Activated CD4-positive, alpha-beta T cell treated with anti-CD3 and anti-CD28 coated beads for 4 hours (primary cell): ENCODE measurements around the gene RUNDC3A.

Experiments
- DNase-seq, 2 donors: peaks; one replicate each; pipeline ENCODE4 v3.0.0-alpha.2; 2020

Gene RUNDC3A

DNA sequence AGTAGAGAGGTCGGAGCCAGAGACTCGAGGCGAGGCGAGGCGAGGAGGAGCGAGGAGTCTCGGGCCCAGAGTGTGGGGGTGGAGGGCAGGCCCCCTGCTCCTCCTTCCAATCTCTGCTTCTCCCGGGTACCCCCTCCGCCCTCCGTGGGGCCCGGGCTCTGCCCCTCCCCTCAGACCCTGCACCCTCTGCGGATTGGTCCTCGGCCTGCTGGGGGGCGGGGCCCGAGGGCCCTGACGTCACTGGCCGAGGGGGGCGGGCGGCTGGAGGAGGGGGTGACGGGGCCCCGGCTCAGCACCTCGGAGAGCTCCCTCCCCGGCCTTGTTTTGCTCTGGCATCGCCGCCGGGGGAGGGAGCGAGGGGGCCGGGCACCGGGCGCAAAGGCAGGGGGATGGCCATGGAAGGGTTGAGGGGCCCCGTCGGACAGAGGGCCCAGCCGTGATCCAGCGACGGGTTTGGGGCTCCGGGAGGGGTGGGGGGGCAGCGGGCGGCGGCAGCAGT is at the start of gene RUNDC3A:
TSS of gene RUNDC3A (plus strand) at position 282 of the 499 bp plus-strand sequence. CDS start 232 bp downstream, outside the sequence.
- peak; percentile 79 to 80 for DNase-seq

GRCh38 chr17:44258811-44259351 is 49.5 kb upstream of the RUNDC3A start:
- DNase-seq: no peak

GRCh38 chr17:44260296-44260695 is 48.1 kb upstream of the RUNDC3A start:
- DNase-seq: no peak

DNA sequence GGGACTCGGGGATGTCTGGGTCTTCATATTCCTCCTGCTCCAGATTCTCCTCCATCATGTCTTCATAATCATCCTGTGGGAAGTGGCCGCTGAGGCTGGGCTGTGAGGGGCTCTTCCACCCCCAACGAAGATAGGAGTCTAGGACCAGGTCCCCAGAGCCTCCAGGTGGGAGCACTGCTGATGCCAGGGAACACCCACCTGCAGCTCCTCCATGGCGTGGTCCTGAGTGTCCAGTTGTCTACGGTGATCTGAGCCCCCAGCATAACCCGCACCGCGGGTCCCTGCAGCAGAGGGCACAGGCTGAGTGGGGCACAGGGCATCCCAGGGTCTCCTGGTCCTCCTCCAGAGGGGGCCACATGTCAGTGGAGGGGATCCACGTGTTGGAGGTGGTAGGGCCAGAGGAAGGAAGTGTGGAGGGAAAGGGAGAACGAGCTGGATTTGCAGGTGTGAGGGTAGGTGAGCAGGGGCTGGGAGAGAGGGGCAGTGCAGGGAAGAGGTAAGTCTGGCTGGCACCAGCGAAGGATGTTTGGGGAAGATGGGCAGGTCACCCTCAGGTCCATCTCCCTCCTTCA is 45.7 kb upstream of the RUNDC3A start:
- DNase-seq: no peak

GRCh38 chr17:44263345-44263902 is 45.0 kb upstream of the RUNDC3A start:
- no peak for DNase-seq

GRCh38 chr17:44266402-44267164 is 41.8 kb upstream of the RUNDC3A start:
- DNase-seq: no peak

DNA sequence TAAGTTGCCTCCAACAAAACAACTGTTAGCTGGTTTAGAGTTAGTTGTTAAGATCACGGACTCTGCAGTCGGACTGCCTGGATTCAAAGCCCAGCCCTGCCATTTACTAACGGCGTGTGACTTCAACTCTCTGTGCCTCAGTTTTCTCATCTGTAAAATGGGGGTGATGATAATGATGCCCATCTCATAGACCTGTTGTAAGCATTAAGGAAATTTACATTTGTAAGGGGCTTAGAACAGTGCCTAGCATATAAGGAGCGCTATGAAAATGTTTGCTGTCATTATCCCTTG is 41.3 kb upstream of the RUNDC3A start:
- no peak for DNase-seq

- no peak for DNase-seq
Measured at GRCh38 chr17:44267818-44268490, 40.4 kb upstream of the RUNDC3A start, which contains the start of gene SLC4A1. Gene SLC4A1 (minus strand): TSS chr17:44268135. CDS start chr17:44262866, 5,269 bp downstream.

DNA sequence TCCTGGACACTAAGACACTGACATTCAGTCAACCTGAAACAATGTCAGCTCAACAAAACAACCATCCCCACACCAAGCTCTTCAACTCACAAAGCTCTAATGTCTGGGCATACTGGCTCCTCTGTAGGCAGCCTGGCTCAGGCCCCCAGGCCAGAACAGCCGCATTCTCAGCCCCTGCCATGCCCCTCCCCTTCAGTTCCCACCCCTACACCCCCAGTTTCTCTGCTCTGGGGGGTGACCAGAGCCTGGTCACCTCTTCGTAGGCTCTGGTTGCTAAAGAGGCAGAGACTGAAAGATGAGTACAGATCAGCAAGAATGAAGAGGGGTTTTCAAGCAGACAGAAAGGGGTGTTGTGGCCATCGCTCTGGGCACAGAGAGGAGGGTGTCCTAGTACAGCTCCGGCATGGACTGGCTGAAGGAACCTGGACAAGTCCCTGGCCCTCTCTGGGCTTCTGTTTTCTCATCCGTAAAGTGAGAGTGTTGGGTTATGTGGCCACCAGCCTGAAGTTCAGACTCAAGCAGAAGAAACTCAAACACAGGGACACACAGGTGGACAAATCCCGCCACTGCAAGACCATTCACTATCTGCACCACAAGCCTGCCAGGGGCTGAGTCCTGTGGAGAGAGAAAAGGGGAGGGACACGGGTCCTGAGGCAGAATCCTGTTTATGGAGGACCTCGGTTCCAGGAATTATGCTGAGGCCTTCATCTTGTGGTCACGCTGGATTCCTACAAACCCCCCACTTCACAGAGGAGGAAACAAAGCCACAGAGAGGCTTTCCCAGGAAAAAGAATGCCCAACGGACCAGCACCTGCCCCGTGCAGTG is 39.5 kb upstream of the RUNDC3A start:
- no peak for DNase-seq

GRCh38 chr17:44269535-44270240 is 38.7 kb upstream of the RUNDC3A start:
- no peak for DNase-seq

- no peak for DNase-seq
Measured at GRCh38 chr17:44272321-44272951, 36.0 kb upstream of the RUNDC3A start.

DNA sequence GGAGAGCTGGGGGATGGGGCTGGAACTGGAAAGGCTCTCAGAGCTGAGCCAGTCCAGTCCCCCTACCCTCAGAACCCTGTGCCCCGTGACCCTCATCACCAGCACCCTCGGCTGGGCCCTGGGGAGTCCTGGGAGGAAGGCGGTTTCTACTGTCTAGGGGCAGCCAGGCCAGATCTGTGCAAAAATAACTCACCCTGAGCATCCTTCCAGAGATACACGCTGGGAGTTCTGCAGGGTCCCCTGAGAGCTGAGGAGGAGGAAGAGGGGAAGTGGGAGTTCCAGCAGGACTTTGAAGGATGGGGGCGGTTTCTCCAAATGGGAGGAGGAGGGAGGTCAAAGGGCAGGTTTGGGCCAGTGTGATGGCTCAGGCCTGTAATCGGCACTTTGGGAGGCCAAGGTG is 35.4 kb upstream of the RUNDC3A start:
- no peak for DNase-seq

GRCh38 chr17:44273607-44274006 is 34.8 kb upstream of the RUNDC3A start:
- no peak for DNase-seq

DNA sequence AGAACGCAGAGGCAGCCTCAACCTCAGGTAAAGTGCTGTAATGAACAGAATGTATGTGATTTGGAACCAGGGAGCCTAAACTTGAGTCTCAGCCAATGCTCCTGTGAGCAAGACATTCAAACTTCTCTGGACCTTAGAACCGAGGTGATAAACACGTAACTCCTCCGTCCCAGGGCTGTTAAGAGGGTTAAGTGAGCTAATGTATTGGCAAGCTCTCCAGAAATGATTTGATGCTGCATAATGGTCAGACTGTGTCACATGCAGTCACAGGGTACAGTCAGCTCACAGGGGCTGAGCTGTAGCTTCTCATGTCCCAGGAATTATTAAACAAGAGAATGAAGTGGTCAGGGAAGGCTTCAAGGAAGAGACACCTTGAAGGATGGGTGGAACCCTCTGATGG is 30.4 kb upstream of the RUNDC3A start:
- DNase-seq: no peak

DNA sequence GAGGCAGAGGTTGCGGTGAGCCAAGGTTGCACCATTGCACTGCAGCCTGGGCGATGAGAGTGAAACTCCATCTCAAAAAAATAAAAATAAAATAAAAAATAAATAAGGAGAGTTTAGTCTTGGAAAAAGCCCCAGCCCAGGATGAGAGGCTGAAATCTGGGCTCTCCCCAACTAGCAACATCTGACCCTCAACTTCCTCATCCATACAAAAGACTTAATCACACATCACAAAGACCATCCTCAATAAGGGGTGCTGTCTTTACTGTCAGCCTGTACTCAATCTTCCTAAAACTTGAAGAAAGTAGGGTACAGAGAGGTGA is 29.1 kb upstream of the RUNDC3A start:
- no peak for DNase-seq

- DNase-seq: no peak
Measured at GRCh38 chr17:44279666-44280391, 28.6 kb upstream of the RUNDC3A start.

DNA sequence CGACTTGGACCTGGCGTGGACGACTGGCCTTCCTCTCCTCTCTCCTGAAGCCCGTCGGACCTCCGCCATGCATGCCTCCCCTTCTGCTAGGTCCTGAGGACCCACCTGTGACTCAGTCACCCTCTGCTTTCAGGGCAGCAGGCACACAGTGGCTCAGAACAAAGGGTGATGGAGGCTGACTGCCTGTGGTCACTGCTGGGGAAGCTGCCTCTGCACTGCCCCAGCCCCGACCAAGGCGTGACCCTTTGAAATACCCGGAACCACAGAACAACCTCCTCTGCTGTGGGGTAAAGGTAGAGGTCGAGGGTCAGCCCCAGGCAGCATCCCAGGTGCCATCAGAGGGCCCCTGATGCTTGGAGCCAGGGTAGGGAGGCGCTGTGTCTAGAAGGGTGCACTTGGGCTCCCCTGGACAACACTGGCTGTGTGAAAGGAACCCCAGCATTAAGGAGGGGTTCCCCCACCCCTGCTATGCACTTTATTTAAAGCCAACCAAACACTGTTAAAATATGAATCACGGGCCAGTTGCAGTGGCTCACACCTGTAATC is 27.9 kb upstream of the RUNDC3A start:
- no peak for DNase-seq

DNA sequence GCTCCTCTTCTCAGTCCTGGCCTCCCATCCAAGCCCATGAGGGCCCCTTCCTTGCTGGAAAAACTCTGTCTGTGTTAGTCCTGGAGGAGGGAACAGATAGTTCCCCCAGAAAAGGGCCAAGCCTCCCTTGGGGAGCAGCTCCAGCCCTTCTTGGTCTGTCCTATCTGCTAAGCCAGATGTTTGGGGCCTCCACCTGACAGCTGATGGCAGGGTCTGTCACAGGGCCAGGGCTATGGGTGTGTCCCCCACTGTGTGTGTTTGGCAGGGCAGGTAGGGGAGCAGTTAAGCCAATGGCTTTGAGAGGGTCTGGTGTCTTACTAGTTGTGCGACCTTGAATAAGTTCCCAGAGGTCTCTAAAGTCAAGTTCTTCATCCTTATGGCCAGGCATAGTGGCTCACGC is 26.8 kb upstream of the RUNDC3A start:
- DNase-seq: no peak

DNA sequence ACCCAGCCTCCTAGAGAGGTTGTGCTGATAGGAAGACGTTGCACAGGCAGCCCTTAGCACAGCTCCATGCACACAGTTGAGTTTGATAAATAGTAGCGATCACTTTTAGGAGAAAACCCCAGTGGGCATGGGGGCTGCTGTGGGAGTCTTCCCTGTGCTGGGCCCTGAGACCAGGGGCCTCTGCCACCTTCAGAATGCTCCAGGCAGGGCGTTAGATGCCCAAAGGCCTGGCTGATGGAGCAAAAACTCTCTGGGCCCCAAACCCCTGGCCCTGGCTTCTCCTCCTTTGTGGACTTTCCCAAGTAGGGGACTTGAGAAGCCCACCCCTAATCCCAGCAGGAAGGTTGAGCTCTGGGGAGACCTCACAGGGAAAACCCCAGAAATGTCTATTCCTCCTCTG is 26.1 kb upstream of the RUNDC3A start:
- DNase-seq: no peak

DNA sequence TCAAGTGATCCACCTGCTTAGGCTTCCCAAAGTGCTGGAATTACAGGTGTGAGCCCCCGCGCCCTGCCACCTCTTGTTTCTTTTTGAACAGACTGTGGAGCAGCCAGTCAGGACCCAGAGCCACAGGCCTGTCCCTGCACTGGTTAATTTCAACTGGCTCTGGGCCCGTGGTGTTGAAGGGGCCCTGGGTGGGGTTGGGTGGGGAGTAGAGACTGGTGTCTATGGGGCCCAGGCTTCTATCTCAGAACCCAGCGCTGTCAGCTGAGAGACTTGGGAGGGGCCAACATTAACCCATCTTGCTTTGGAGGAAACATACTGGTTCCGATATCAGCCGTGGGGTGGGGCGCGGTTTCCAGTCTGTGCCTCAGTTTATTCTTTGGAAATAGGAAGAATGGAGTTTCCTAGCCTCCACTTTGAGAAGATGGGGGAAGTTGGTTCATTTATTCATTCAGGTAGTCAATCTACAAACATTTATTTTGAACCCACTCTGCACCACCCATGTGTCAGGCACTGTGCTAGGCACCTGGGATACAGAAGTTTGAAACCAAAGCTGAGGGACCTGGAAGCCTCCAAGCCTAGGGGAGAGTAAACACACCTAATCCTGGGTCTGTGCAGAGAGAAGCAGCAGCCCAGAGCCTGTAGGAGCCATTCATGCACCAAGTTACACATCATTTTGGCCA is 24.9 kb upstream of the RUNDC3A start:
- DNase-seq: no peak
